ENCODE data around the gene NDRG3.

- TF ChIP-seq CTCF (IDR thresholded peaks at IDR 0.05; ENCODE audit: low read depth, low read length, missing input control): no peak
- no peak for TF ChIP-seq SP1 (IDR thresholded peaks at IDR 0.05)
- no peak for TF ChIP-seq MAX (IDR thresholded peaks at IDR 0.05)
- TF ChIP-seq ZBTB33 (IDR thresholded peaks at IDR 0.05): no peak
- no peak for TF ChIP-seq JUND (IDR thresholded peaks at IDR 0.05)
- no peak for TF ChIP-seq REST (IDR thresholded peaks at IDR 0.05)
- TF ChIP-seq ATF3 (IDR thresholded peaks at IDR 0.05): no peak
- TF ChIP-seq GABPA (IDR thresholded peaks at IDR 0.05 in 1 of 2, conservative IDR thresholded peaks at IDR 0.05 in 1 of 2): no peak
- no peak for TF ChIP-seq FOXA1 (IDR thresholded peaks at IDR 0.05)
These were observed 33.2 kb upstream of the NDRG3 start for GRCh38 chr20:36778831-36779655.

Data from liver (tissue), 3 donors.